ENCODE results near the gene LARP4B. TPM values are rescaled to one million over a fixed set of nuclear protein-coding genes. Genes with fewer than 3 reads are reported as not detected.

Gene LARP4B
- total RNA-seq, 4 donors from 2014 or later, result 37.2 to 103 (median 54.7) TPM

DNA sequence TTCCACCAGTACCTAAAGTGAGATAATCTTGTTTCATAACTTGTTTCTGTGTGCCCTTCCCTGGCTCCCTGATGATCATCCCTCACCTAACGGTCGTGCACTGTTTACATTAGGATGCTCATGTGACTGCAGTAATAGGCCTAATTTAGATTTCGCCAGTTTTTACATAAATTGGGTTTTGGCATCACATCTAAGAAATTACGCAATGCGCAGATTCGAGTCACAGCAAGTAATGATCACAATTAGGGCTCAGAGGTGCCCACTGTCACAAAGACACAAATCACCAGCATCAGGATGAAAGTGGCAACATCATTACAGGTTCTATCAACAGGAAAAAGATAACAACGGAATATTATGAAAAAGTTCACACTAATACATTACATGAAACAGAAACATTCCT, 94.7 kb downstream of the LARP4B start:
- ATAC-seq (ENCODE audit: low FRiP score) (no peak), DNase-seq (ENCODE audit: low spot score) (no peak)
- TF ChIP-seq, protein P1, sequence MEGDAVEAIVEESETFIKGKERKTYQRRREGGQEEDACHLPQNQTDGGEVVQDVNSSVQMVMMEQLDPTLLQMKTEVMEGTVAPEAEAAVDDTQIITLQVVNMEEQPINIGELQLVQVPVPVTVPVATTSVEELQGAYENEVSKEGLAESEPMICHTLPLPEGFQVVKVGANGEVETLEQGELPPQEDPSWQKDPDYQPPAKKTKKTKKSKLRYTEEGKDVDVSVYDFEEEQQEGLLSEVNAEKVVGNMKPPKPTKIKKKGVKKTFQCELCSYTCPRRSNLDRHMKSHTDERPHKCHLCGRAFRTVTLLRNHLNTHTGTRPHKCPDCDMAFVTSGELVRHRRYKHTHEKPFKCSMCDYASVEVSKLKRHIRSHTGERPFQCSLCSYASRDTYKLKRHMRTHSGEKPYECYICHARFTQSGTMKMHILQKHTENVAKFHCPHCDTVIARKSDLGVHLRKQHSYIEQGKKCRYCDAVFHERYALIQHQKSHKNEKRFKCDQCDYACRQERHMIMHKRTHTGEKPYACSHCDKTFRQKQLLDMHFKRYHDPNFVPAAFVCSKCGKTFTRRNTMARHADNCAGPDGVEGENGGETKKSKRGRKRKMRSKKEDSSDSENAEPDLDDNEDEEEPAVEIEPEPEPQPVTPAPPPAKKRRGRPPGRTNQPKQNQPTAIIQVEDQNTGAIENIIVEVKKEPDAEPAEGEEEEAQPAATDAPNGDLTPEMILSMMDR (IDR thresholded peaks at IDR 0.05), result no peak

DNA sequence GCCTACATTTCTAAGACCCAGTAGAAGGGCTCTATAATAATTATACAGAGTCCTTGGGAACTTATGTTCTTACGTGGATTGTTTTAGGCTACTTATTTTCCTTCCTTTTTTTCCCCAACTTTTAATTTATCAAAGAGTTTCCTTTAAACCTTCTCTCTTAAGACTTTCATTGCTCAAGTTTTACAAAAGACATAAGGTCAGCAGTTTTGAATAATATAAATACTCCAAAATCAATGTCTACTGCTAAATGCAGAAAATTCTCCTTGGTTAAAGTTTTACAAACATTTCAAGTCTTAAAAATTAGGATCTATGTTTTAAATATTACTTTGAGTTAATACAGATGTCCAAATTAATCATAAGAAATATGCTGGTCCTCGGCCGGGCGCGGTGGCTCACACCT, 97.0 kb downstream of the LARP4B start:
- TF ChIP-seq, protein P1 (IDR thresholded peaks at IDR 0.05), result no peak
- DNase-seq (ENCODE audit: low spot score) (no peak), ATAC-seq (ENCODE audit: low FRiP score) (no peak)

DNA sequence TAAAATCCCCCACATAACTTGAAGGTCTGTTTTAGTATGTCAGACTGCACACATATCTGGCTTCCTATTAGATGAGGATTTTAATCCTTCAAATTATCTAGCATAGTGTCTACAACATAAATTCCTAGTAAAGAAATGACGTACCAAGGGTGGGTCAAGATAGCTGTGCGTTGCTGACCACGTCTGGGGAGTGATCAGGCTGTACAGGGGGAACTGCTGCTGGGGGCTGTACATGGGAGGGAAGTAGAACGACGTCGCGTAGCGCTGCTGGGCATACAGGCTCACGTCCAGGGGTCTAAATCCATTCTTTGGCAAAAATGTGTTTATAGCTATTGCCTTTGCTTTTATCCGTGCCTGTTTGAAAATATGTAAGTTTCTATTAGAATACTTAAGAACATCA, 102.3 kb downstream of the LARP4B start:
- ATAC-seq (ENCODE audit: low FRiP score) (no peak), DNase-seq (ENCODE audit: low spot score) (no peak)
- TF ChIP-seq, protein P1 (IDR thresholded peaks at IDR 0.05), result no peak

DNA sequence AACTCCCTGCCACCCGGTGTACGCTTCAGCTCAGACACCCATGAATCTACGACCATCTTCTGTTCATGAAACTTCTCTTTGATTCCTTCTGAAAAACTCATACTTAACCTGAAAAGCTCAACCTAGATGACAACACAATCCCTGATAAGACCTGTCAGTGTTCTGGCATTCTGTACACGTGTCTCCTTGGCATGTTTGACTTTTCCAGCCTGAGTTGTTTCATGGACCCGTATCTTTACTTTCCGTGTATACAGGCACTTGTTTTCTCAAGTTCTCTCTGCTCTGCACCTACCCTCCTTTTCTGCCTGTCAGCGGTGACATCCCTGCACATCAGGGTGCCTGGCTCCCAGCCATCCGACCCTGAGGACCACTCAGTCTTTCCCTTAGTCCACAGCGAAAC, 103.3 kb downstream of the LARP4B start:
- no peak for ATAC-seq (ENCODE audit: low FRiP score)
- no peak for DNase-seq (ENCODE audit: low spot score)
- TF ChIP-seq, protein P1 (IDR thresholded peaks at IDR 0.05), result no peak

DNA sequence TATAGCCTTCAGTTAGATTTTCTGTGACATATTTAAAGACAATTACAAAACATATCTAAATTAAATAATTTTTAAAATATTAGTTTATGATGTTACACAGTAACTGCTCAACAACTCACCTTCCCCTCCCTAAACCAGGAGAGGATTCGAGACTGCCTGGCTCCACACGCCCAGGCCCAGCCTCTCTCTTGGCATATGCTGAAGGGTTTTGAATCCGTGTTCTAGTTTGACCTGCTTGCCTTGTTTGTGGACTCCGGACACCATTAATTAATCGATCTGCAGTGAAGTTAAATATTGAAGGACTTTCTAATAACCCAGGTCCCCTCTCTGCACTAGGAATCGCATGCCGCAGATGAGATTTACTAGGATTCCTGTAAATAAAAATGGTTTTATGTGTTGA, 106.6 kb downstream of the LARP4B start:
- TF ChIP-seq, protein P1 (IDR thresholded peaks at IDR 0.05), result no peak
- ATAC-seq (ENCODE audit: low FRiP score) (no peak), DNase-seq (ENCODE audit: low spot score) (no peak)

DNA sequence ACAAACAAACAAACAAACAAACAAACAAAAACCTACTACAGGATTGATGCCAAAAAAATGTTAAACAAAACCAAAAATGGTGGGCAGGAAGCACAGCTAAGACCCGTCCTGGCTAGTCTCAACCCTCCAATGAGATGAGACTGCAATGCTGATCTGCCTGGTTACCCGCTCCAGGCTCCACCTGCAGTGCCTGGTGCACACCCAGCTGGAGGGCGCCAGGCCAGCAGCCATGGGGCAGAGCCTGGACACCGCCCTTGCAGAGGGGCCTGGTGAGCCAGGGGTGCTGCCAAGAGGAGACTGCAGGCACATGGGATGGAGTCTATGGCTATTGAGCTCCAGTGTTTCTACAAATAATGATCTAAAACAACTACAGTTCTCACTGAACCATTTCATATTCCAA, 107.0 kb downstream of the LARP4B start:
- DNase-seq (ENCODE audit: low spot score), result no peak
- TF ChIP-seq, protein P1 (IDR thresholded peaks at IDR 0.05), result no peak
- no peak for ATAC-seq (ENCODE audit: low FRiP score)

DNA sequence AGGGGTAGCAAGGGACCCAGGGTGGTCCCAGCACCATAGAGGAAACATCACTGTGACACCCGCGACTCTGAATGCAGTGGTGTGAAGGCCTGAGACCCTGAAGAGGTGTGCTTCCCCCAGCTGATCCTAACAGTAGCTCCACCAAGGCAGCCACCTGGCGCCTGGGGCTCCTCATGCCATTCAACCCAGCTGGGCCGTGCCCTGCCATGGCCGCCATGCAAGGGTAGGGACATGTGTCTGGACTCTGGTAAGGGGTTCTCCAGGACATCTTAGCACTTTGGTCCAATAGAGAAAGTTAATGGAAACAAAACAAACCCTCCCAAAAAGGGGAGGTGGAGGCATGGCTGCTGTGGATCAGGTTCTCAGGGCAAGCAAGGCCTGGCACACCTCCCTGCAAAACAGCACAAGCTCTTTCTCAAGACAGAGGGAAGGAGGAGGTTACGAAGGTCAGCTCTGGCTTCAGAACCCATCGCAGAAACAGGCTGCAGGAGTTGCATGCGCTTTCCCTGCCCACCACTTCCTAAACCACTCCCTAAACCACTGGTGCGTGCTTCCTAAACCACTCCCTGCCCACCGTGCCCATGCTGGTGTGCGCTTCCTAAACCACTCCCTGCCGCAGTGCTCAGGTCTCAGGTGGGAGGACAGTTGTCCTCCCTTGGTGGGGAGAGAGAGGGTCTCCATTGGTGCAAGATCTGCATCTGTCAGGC, 108.7 kb downstream of the LARP4B start:
- TF ChIP-seq, protein P1 (IDR thresholded peaks at IDR 0.05), result no peak
- DNase-seq (ENCODE audit: low spot score) (no peak), ATAC-seq (ENCODE audit: low FRiP score) (no peak)
